Neutrophil (primary cell): ENCODE results near the gene CEL.

Experiments used
- H3K27ac ChIP-seq: fragments of 200-600 bp; sonication (generic); 2 replicates; pipeline ENCODE4 v1.5.1; 2016; ENCODE audit warnings: mild to moderate bottlenecking, moderate library complexity
- H3K27me3 ChIP-seq: fragments of 200-600 bp; sonication (generic); 2 replicates; pipeline ENCODE4 v1.6.0; 2016; ENCODE audit warnings: mild to moderate bottlenecking
- H3K36me3 ChIP-seq: fragments of 200-600 bp; sonication (generic); 2 replicates; pipeline ENCODE4 v1.5.1; 2017
- H3K4me1 ChIP-seq, 2 experiments: fragments of 200-600 bp in 1 of 2; sonication (generic) in 1 of 2; 1 replicate in 1 of 2; 2 replicates in 1 of 2; pipeline versions ENCODE4 v1.5.1 to v1.6.1; 2013 to 2016; ENCODE audit warnings: low read depth in 1 of 2, low read length in 1 of 2, mild to moderate bottlenecking in 1 of 2, moderate library complexity in 1 of 2; ENCODE audit not compliant: control insufficient read depth in 1 of 2, insufficient read depth in 1 of 2
- H3K4me3 ChIP-seq, 2 experiments: fragments of 200-600 bp in 1 of 2; sonication (generic) in 1 of 2; 1 replicate in 1 of 2; 2 replicates in 1 of 2; pipeline ENCODE4 v1.5.1; 2013 to 2016; ENCODE audit warnings: low read depth in 1 of 2, low read length in 1 of 2, mild to moderate bottlenecking in 1 of 2, moderate library complexity in 1 of 2
- H3K9me3 ChIP-seq: fragments of 200-600 bp; sonication (generic); 2 replicates; pipeline ENCODE4 v1.5.1; 2016
- TF ChIP-seq, protein P1 (sequence below): fragments of 200-600 bp; sonication (generic); IDR thresholded peaks from 2 replicates; pipeline ENCODE4 v1.5.1; 2016; ENCODE audit warnings: antibody characterized with exemption

CEL gene

DNA sequence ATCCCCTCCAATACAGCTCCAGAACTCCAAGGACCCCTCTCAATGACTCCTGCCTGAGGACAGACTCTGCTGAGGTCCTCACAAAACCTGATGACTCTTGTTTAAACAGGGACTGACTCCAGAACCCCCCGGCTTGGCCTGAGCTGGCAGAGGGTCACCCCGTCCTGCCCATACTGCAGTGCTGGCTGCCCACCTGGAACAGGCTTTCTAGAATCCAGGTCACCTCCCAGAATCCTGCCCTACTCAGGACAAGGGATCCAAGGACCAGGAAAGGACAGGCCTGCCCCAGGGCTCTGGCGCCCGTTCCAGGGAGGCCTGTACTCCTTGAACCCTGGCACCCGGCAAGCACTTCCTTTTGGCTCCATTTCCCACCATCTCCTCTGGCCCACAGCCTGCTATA is 37.1 kb downstream of the CEL start:
- Histone ChIP-seq H3K4me1 (no peaks in the 10 kb centered on the region), H3K27me3 (no peaks in the 10 kb centered on the region), H3K27ac (no peak overlapping the region), H3K36me3 (peaks cover 3% of the 10 kb centered on the region), H3K4me3 (no peak overlapping the region), H3K9me3 (no peaks in the 10 kb centered on the region)
- TF ChIP-seq, protein P1, sequence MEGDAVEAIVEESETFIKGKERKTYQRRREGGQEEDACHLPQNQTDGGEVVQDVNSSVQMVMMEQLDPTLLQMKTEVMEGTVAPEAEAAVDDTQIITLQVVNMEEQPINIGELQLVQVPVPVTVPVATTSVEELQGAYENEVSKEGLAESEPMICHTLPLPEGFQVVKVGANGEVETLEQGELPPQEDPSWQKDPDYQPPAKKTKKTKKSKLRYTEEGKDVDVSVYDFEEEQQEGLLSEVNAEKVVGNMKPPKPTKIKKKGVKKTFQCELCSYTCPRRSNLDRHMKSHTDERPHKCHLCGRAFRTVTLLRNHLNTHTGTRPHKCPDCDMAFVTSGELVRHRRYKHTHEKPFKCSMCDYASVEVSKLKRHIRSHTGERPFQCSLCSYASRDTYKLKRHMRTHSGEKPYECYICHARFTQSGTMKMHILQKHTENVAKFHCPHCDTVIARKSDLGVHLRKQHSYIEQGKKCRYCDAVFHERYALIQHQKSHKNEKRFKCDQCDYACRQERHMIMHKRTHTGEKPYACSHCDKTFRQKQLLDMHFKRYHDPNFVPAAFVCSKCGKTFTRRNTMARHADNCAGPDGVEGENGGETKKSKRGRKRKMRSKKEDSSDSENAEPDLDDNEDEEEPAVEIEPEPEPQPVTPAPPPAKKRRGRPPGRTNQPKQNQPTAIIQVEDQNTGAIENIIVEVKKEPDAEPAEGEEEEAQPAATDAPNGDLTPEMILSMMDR: no peak

DNA sequence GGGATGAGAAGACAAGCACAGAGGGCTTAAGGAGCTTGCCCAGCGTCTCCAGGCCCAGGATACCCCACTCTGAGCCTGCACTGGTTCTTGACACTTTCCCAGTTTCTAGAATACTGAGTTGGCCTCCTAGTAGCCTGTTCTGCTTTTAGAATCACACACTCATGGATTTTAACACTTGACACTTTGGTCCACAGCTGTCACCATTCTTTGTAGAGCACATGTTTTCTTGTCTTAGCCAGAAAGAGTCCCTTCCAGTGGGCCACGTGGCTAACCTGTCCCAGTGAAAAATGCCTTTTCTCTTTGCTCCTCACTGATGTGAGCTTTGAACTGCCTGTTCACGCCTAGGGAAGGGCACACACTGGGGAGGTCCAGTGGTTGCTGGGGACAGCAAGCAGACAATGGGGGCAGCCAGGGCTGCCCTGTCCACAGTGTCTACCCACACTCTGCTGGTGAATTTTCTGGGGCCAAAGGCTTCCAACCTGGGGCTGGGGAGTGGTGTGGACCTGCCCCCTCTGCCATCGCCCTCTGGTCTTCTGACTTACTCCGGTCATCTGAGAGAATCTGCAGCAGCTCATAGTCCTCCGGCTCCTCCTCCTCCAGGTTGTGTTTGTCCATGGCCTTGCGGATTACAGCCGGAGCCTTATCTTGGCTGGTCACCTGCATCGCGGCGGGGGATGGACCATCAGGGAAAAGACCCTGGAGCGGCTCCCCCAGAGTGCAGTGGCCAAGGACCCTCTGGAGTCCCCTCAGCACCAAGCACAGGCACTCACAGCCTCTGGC is 38.1 kb downstream of the CEL start:
- Histone ChIP-seq H3K4me1 (no peaks in the 10 kb centered on the region), H3K36me3 (peaks cover 3% of the 10 kb centered on the region), H3K9me3 (no peaks in the 10 kb centered on the region), H3K27me3 (no peaks in the 10 kb centered on the region), H3K27ac (no peak overlapping the region), H3K4me3 (no peak overlapping the region)
- TF ChIP-seq, protein P1: no peak

DNA sequence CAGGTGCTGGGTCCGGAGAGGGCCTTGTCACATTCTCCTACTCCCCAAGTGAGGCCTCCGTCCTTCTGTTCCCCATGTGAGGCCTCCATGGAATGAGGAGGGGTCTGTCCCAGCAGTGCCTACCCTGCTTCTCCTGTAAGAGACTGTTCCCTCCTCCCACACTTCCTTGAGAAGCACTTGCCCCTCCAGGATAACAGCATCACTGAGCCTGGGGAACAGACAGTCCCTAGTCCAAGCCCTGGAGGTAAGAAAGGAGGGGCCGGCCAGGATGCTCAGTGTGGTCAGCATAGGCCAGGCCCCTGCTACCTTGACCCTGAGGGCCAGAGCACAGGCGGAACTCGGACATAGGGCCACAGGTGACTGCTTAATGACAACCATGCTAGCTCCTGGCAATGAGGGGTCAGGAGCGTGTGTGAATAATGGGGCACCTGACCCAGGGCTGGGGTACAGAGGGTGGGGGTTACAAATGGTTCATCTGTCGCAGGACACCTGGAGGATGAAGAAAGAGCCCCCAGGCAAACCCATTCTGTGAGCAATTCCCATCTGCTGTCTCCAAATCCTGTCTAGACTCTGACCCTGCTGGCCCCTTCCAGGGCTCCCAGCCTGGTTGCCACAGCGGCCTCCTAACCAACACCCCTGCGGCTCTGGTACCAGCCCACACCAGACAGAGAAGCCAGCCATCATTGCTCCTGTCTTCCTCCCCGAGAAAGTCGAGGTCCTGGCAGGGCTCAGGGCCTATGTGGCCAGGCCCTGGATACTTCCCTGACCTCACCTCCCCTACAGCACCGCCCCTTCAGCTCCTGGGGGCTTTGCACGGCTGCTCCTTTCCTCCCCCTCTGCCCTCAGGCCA is 39.0 kb downstream of the CEL start:
- no peaks in the 10 kb centered on the region for H3K27me3 ChIP-seq
- H3K27ac ChIP-seq: no peak overlapping the region
- H3K9me3 ChIP-seq: no peaks in the 10 kb centered on the region
- peaks cover 3% of the 10 kb centered on the region for H3K36me3 ChIP-seq
- TF ChIP-seq, protein P1: no peak
- no peak overlapping the region for H3K4me3 ChIP-seq
- no peaks in the 10 kb centered on the region for H3K4me1 ChIP-seq

DNA sequence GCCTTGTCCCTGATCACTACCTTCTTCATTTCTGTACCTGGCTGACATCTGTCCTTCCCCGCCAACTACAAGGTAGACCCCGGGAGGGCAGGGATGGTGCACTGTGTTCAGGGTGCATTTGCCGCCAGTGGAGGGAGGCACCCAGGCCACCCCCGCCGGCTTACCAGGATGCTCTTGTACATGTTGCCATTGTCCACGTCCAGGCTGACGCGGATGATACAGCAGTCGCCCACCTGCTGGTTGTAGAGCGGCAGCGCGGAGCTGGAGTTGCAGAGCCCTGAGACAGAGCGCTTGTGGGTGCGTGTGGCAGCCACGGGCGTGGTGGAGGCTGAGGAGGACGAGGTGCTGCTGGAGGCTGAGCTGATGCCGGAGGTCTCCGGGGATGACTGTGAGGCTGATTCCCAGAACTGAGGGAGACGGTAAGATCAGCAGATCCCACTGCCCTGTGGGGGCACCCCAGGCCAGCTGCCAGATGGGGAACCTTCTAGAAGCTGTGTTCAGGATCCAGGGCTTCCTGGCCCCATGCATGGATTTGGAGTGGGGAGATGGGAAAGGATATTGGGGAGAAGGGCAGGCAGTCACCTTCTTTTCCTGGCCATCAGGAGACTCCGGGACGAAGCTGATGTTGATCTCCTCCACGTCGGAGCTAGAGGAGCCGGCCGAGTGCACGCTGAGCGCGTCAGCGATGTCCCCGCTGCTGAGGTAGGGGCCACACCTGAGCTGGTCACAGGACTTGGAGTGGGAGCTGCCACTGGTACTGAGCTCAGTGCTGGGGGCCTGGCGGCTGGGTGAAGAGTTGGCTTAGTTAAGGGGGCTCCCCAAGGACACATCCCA is 39.8 kb downstream of the CEL start:
- Histone ChIP-seq H3K27me3 (no peaks in the 10 kb centered on the region), H3K36me3 (peaks cover 3% of the 10 kb centered on the region), H3K9me3 (no peaks in the 10 kb centered on the region), H3K4me1 (no peaks in the 10 kb centered on the region), H3K27ac (no peak overlapping the region), H3K4me3 (no peak overlapping the region)
- TF ChIP-seq, protein P1: no peak

DNA sequence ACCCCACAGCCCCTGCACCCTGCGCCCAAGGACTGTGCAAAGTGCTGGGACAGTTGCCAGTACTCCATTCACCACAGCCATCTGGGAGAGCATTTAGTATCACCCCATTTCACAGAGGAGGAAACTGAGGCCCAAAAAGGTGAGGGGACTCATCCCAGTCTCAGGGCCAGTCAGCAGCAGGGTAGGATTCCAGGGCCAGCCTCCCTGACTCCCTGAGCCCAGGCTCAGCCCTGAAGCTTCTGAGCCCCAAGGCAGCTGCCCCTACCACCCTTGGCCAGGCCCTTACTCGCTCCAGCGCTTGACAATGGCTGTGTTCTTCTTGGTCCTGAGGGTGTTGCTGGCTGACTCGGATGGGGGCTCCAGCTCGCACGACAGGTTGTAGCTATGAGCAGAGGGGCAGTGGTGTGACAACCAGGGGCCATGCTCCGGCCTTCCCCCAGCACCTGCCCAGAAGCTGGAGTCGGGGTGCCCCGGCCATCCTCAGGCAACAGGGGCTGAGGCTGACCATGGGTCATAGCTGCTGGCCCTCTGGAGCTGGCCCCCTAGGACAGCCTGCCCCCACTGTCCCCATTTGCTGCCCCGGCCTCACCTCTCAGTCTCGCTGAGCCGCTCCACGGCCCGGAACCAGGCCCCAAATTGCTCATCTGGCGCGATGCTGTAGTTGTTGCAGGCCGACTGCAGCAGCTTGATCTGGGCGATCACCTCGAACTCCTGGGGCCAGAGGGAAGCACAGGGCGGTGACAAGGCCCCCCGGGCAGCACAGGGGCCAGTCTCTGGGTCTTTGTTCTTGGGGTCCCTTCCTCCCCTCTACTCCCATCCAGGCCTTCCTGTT is 40.6 kb downstream of the CEL start:
- Histone ChIP-seq H3K36me3 (peaks cover 3% of the 10 kb centered on the region), H3K4me3 (no peak overlapping the region), H3K9me3 (no peaks in the 10 kb centered on the region), H3K27ac (no peak overlapping the region), H3K27me3 (no peaks in the 10 kb centered on the region), H3K4me1 (no peaks in the 10 kb centered on the region)
- TF ChIP-seq, protein P1: no peak
